Measurements from ENCODE around the gene RECQL5.

GRCh38 chr17:75612906-75613626 lies 53.9 kb downstream of the RECQL5 start:
- TF ChIP-seq CTCF (IDR thresholded peaks at IDR 0.05; ENCODE audit: poor library complexity), result no peak
- no peak for TF ChIP-seq EZH2 (IDR thresholded peaks at IDR 0.05; ENCODE audit: borderline replicate concordance)
